Right lobe of liver (tissue), 6 donors: ENCODE results near the gene TCF12. TPM values are rescaled to one million over a fixed set of nuclear protein-coding genes. Genes with fewer than 3 reads are reported as not detected.

Source experiments
- ATAC-seq, 4 donors: fragments of 200-7000 bp; cut with Tn5 transposase; one replicate each; pipeline ENCODE4 v1.9.1; 2020; ENCODE audit warnings: mild to moderate bottlenecking in 4 of 4, moderate library complexity in 4 of 4
- DNase-seq, 3 donors: peaks; one replicate each; pipeline ENCODE4 v3.0.0-alpha.2; 2020
- H3K27ac ChIP-seq, 3 donors: fragments of 200-600 bp; one replicate each; pipeline ENCODE4 v1.8.0; 2022
- H3K27me3 ChIP-seq, 2 donors: fragments of 200-600 bp; one replicate each; pipeline ENCODE4 v1.8.0; 2022
- H3K36me3 ChIP-seq, 4 donors: fragments of 200-600 bp; sonication (generic) in 1 of 4; one replicate each; pipeline versions ENCODE4 v1.5.1 to v1.8.0; 2017 to 2022; ENCODE audit warnings: control low read depth in 1 of 4
- H3K4me1 ChIP-seq, 4 donors: fragments of 200-600 bp; sonication (generic) in 1 of 4; one replicate each; pipeline versions ENCODE4 v1.5.1 to v1.8.0; 2017 to 2022; ENCODE audit warnings: control low read depth in 1 of 4
- H3K4me3 ChIP-seq, 3 donors: fragments of 200-600 bp; one replicate each; pipeline ENCODE4 v1.8.0; 2022
- H3K9me3 ChIP-seq, 4 donors: fragments of 200-600 bp; sonication (generic) in 1 of 4; one replicate each; pipeline versions ENCODE4 v1.5.1 to v1.8.0; 2017 to 2022; ENCODE audit warnings: control low read depth in 1 of 4
- POLR2A ChIP-seq: fragments of 450-650 bp; IDR thresholded peaks from one replicate; pipeline ENCODE4 v1.6.1; 2017; ENCODE audit warnings: antibody characterized with exemption, mild to moderate bottlenecking
- WGBS: methylation state at CpG from one replicate; pipeline ENCODE4 v1.1.6; 2018; ENCODE audit warnings: low coverage, low lambda C conversion rate; ENCODE audit not compliant: insufficient coverage; ENCODE audit errors: missing lambda C conversion rate; 5-methylcytosine and 5-hydroxymethylcytosine counted together
- intact Hi-C, 2 donors: fragments of 100-400 bp; cut with DNase I; formaldehyde crosslinking; loops; one replicate each; pipeline versions ENCODE4 v1.11.2 to v1.14.1; 2022
- total RNA-seq, 6 experiments: library from RNA; depleted of rRNA in 2 of 6; stranded (reverse); fragments of >200 nt in 2 of 6; fragmentation: NEBNext Ultra II Directional in 3 of 6; extraction: Animal tissue kit (Norgen Biotek cat#: 25700) in 3 of 6; gene quantifications; one replicate each; pipeline versions ENCODE4 v1.1.0 to v1.2.4, GENCODE V29; 2016 to 2023
- TF ChIP-seq, protein P1 (sequence below), 4 donors: fragments of 200-600 bp in 3 of 4; fragments of 450-650 bp in 1 of 4; IDR thresholded peaks; one replicate each; pipeline versions ENCODE4 v1.5.1 to v1.8.0; 2016 to 2022; ENCODE audit warnings: antibody characterized with exemption in 4 of 4, mild to moderate bottlenecking in 2 of 4
- donor health status: DM: no; HTN: yes; CAD: no.
- donor health status: DM: no; HTN: no; CAD: no.
- donor health status: DM: no; HTN: no; CAD: no.
- donor health status: DM: no; HTN: yes; CAD: no.
- donor health status: DM: no; HTN: yes; CAD: no.

The TCF12 gene
- total RNA-seq, 6 experiments from 2014 or later = 28.9 to 41.9 (median 35.3) TPM

DNA sequence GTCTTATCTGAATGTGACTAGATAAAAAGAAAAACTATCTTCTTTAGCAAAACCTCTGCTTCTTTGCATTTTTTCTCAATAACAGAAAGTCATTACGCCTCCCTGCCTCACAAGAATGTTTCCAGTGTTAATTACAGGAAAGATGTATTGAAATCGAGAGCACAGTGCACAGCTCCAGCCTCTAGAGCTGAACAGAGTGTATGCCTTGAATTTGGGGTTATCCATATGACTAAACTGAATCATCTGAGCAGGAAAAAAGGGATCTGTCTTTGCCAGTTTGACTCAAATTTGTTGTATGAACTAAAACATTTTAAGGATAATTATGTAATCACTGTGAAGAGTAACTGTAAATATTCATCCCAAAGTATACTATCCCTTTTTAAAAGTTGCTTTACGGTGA is 308.7 kb downstream of the TCF12 start:
- ATAC-seq = no peak
- H3K4me1 ChIP-seq = no peaks in the 10 kb centered on the region
- no peak for TF ChIP-seq POLR2A
- TF ChIP-seq, protein P1, sequence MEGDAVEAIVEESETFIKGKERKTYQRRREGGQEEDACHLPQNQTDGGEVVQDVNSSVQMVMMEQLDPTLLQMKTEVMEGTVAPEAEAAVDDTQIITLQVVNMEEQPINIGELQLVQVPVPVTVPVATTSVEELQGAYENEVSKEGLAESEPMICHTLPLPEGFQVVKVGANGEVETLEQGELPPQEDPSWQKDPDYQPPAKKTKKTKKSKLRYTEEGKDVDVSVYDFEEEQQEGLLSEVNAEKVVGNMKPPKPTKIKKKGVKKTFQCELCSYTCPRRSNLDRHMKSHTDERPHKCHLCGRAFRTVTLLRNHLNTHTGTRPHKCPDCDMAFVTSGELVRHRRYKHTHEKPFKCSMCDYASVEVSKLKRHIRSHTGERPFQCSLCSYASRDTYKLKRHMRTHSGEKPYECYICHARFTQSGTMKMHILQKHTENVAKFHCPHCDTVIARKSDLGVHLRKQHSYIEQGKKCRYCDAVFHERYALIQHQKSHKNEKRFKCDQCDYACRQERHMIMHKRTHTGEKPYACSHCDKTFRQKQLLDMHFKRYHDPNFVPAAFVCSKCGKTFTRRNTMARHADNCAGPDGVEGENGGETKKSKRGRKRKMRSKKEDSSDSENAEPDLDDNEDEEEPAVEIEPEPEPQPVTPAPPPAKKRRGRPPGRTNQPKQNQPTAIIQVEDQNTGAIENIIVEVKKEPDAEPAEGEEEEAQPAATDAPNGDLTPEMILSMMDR (IDR thresholded peaks at IDR 0.05) = no peak
- H3K27ac ChIP-seq = no peak overlapping the region
- peaks cover 0 to under 1% (median 0%) of the 10 kb centered on the region in 4 donors for H3K36me3 ChIP-seq
- DNase-seq = no peak
- 68% methylated on average over 3 of the region's 3 CpGs for WGBS
- H3K27me3 ChIP-seq = no peaks in the 10 kb centered on the region
- no peaks in the 10 kb centered on the region for H3K9me3 ChIP-seq
- H3K4me3 ChIP-seq = no peak overlapping the region
- intact Hi-C loops = no loop called here

DNA sequence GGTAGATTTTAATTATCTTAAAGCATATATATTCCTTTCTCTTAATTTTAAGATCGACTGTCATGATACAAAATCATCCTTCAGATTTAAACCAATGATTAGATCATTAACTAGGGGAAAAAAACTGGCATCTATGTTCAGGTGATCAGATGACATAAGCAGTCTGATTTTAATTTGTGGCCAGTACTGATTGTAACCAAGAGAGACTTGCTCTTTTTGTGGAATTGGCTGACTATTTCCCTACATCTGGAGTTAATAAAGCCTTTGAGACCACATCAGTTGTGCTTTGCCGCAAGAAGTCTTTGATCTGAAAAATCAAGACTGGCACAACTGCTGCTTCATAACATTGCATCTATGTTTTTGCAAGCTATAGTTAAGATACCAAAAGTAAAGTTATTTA is 309.5 kb downstream of the TCF12 start:
- H3K27me3 ChIP-seq = no peaks in the 10 kb centered on the region
- H3K4me1 ChIP-seq = no peaks in the 10 kb centered on the region
- TF ChIP-seq POLR2A = no peak
- TF ChIP-seq, protein P1 (IDR thresholded peaks at IDR 0.05) = no peak
- H3K4me3 ChIP-seq = no peak overlapping the region
- 80% methylated on average over 2 of the region's 2 CpGs for WGBS
- intact Hi-C loops = no loop called here
- no peaks in the 10 kb centered on the region for H3K9me3 ChIP-seq
- H3K27ac ChIP-seq = no peak overlapping the region
- peaks cover 0 to 6% (median under 1%) of the 10 kb centered on the region in 4 donors for H3K36me3 ChIP-seq
- no peak for DNase-seq
- ATAC-seq = peak in 1 of 4 donors; percentile 16

DNA sequence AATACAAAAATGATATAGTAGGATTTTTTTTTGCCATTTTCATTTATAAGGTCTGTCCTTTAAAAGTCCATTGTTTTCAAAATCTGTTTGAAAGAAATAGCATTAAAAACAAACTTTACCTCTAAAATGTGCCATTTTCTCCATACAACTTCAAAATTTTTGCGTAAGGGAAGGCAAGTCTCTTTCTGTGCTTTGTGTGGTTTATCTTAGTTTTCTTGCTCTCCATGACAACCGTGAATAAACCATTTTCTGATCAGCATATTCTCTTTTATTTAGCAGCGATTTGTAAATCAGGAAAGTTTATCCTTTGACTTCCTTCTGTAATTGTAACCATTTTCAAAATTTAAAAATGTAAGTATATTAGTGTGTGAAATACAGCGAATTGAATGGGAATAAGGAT is 310.0 kb downstream of the TCF12 start:
- Histone ChIP-seq H3K4me3 (no peak overlapping the region), H3K9me3 (no peaks in the 10 kb centered on the region), H3K4me1 (no peaks in the 10 kb centered on the region), H3K27ac (no peak overlapping the region), H3K36me3 (peaks cover 0 to 10% (median under 1%) of the 10 kb centered on the region in 4 donors), H3K27me3 (no peaks in the 10 kb centered on the region)
- intact Hi-C loops = no loop called here
- TF ChIP-seq, protein P1 (IDR thresholded peaks at IDR 0.05) = no peak
- TF ChIP-seq POLR2A = no peak
- 72% methylated on average over 4 of the region's 4 CpGs for WGBS
- ATAC-seq (no peak), DNase-seq (no peak)

DNA sequence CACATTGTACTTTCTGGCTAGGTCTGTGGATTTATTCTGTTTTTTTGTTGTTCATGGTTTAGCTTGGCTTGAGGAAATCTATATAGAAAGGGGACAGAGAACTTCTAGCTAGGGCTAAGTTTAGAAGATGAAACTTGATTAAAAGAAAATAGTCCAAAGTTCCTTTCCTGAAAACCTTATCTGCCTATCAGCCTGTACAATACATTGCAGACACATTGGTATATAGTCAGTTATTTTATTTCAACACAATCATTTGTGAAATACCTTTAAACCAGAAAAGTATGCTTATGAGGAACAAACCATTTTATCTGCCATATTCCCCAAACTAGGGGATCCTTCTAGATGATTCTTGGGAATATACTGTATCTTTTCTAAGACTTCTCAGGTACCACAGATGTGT is 310.6 kb downstream of the TCF12 start:
- Histone ChIP-seq H3K9me3 (no peaks in the 10 kb centered on the region), H3K27me3 (no peaks in the 10 kb centered on the region), H3K4me1 (no peaks in the 10 kb centered on the region), H3K36me3 (peaks cover 0 to 16% (median 4%) of the 10 kb centered on the region in 4 donors), H3K27ac (no peak overlapping the region), H3K4me3 (no peak overlapping the region)
- ATAC-seq = peak in 1 of 4 donors; percentile 37
- TF ChIP-seq, protein P1 (IDR thresholded peaks at IDR 0.05) = no peak
- no peak for TF ChIP-seq POLR2A
- no peak for DNase-seq
- intact Hi-C loops = no loop called here

DNA sequence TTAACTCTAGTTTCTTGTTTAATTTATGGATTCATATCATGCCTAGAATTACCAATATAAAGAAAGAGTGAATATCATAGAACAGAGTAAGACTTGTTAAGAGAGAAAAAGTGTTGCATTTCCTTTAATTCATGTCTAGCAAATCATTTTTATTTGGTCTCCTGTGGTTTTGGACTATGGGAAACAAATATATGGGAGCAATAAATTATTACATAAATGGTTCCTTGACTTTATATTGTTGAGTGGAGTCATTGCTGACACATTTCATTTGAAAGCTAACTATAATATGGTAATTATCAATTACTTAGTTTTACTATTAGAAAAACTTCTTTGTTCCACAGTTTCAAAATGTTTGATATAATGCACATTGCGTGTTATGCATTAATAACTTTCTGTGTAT is 313.1 kb downstream of the TCF12 start:
- 100% methylated on average over 1 of the region's 1 CpG for WGBS
- DNase-seq (no peak), ATAC-seq (no peak)
- peaks cover 0 to 19% (median 4%) of the 10 kb centered on the region in 4 donors for H3K36me3 ChIP-seq
- no peaks in the 10 kb centered on the region for H3K27me3 ChIP-seq
- intact Hi-C loops = no loop called here
- TF ChIP-seq, protein P1 (IDR thresholded peaks at IDR 0.05) = no peak
- TF ChIP-seq POLR2A = no peak
- H3K9me3 ChIP-seq = no peaks in the 10 kb centered on the region
- no peak overlapping the region for H3K27ac ChIP-seq
- H3K4me1 ChIP-seq = no peaks in the 10 kb centered on the region
- H3K4me3 ChIP-seq = no peak overlapping the region
